ENCODE data around the gene ADGRE3. TPM values are rescaled to one million over a fixed set of nuclear protein-coding genes. Genes with fewer than 3 reads are reported as not detected.

ADGRE3 gene
- total RNA-seq, 1 donor from 2014 or later, result not detected

GRCh38 chr19:14677464-14677863 is 2.8 kb upstream of the ADGRE3 start:
- no peak for TF ChIP-seq CTCF (IDR thresholded peaks at IDR 0.05; ENCODE audit: insufficient read depth, low read length, poor library complexity, severe bottlenecking)
- no peak overlapping the region for H3K4me3 ChIP-seq (ENCODE audit: low read depth, low read length)
- no peak for DNase-seq (ENCODE audit: low read depth)
- H3K36me3 ChIP-seq (ENCODE audit: control insufficient read depth, insufficient read depth, low read length), result no peaks in the 10 kb centered on the region
- no peaks in the 10 kb centered on the region for H3K27me3 ChIP-seq (ENCODE audit: control insufficient read depth, insufficient read depth, low read length)

- H3K36me3 ChIP-seq (ENCODE audit: control insufficient read depth, insufficient read depth, low read length), result no peaks in the 10 kb centered on the region
- H3K27me3 ChIP-seq (ENCODE audit: control insufficient read depth, insufficient read depth, low read length), result no peaks in the 10 kb centered on the region
- no peak for DNase-seq (ENCODE audit: low read depth)
- TF ChIP-seq CTCF (IDR thresholded peaks at IDR 0.05; ENCODE audit: insufficient read depth, low read length, poor library complexity, severe bottlenecking), result no peak
- H3K4me3 ChIP-seq (ENCODE audit: low read depth, low read length), result no peak overlapping the region
Observed at GRCh38 chr19:14676762-14677161, 2.1 kb upstream of the ADGRE3 start.

- Histone ChIP-seq H3K36me3 (ENCODE audit: control insufficient read depth, insufficient read depth, low read length) (no peaks in the 10 kb centered on the region), H3K27me3 (ENCODE audit: control insufficient read depth, insufficient read depth, low read length) (no peaks in the 10 kb centered on the region), H3K4me3 (ENCODE audit: low read depth, low read length) (no peak overlapping the region)
- no peak for TF ChIP-seq CTCF (IDR thresholded peaks at IDR 0.05; ENCODE audit: insufficient read depth, low read length, poor library complexity, severe bottlenecking)
- DNase-seq (ENCODE audit: low read depth), result no peak
Observed at GRCh38 chr19:14673088-14673487, 1.6 kb downstream of the ADGRE3 start.

- no peak for DNase-seq (ENCODE audit: low read depth)
- Histone ChIP-seq H3K4me3 (ENCODE audit: low read depth, low read length) (no peak overlapping the region), H3K27me3 (ENCODE audit: control insufficient read depth, insufficient read depth, low read length) (no peaks in the 10 kb centered on the region), H3K36me3 (ENCODE audit: control insufficient read depth, insufficient read depth, low read length) (no peaks in the 10 kb centered on the region)
- no peak for TF ChIP-seq CTCF (IDR thresholded peaks at IDR 0.05; ENCODE audit: insufficient read depth, low read length, poor library complexity, severe bottlenecking)
Observed at GRCh38 chr19:14672188-14672872, 2.3 kb downstream of the ADGRE3 start.

GRCh38 chr19:14670408-14670807 is 4.2 kb downstream of the ADGRE3 start:
- DNase-seq (ENCODE audit: low read depth), result no peak
- H3K36me3 ChIP-seq (ENCODE audit: control insufficient read depth, insufficient read depth, low read length), result no peaks in the 10 kb centered on the region
- TF ChIP-seq CTCF (IDR thresholded peaks at IDR 0.05; ENCODE audit: insufficient read depth, low read length, poor library complexity, severe bottlenecking), result no peak
- H3K4me3 ChIP-seq (ENCODE audit: low read depth, low read length), result no peak overlapping the region
- H3K27me3 ChIP-seq (ENCODE audit: control insufficient read depth, insufficient read depth, low read length), result no peaks in the 10 kb centered on the region

- Histone ChIP-seq H3K36me3 (ENCODE audit: control insufficient read depth, insufficient read depth, low read length) (no peaks in the 10 kb centered on the region), H3K4me3 (ENCODE audit: low read depth, low read length) (no peak overlapping the region), H3K27me3 (ENCODE audit: control insufficient read depth, insufficient read depth, low read length) (no peaks in the 10 kb centered on the region)
- DNase-seq (ENCODE audit: low read depth), result no peak
- TF ChIP-seq CTCF (IDR thresholded peaks at IDR 0.05; ENCODE audit: insufficient read depth, low read length, poor library complexity, severe bottlenecking), result no peak
Observed at GRCh38 chr19:14669940-14670339, 4.7 kb downstream of the ADGRE3 start.

Measured in kidney epithelial cell (primary cell).